IPS-NIHi7 (cell line): ENCODE measurements around the gene DNAH12.
"Not testable (repeated sequence)": the region's sequence is repeated elsewhere in the genome, so short reads cannot be mapped to it uniquely, and the experiment has no call there.

Experiments
- DNase-seq: peaks from one replicate; pipeline ENCODE4 v3.0.0; 2012; ENCODE audit warnings: mixed read lengths; ENCODE audit errors: extremely low spot score

The DNAH12 gene

GRCh38 chr3:57421336-57421735, 122.8 kb downstream of the DNAH12 start:
- DNase-seq: no peak

GRCh38 chr3:57420001-57420400, 124.1 kb downstream of the DNAH12 start:
- DNase-seq: no peak

GRCh38 chr3:57411715-57412114, 132.4 kb downstream of the DNAH12 start:
- DNase-seq: no peak

- no peak for DNase-seq
These were observed 134.7 kb downstream of the DNAH12 start for GRCh38 chr3:57409471-57409870.

- no peak for DNase-seq
These were observed 141.5 kb downstream of the DNAH12 start for GRCh38 chr3:57402675-57403074.

GRCh38 chr3:57397175-57398026, 146.7 kb downstream of the DNAH12 start:
- peak; percentile 81 for DNase-seq

GRCh38 chr3:57393977-57394376, 150.2 kb downstream of the DNAH12 start:
- DNase-seq: no peak

- DNase-seq: no peak
These were observed 152.4 kb downstream of the DNAH12 start for GRCh38 chr3:57391767-57392166.

DNA sequence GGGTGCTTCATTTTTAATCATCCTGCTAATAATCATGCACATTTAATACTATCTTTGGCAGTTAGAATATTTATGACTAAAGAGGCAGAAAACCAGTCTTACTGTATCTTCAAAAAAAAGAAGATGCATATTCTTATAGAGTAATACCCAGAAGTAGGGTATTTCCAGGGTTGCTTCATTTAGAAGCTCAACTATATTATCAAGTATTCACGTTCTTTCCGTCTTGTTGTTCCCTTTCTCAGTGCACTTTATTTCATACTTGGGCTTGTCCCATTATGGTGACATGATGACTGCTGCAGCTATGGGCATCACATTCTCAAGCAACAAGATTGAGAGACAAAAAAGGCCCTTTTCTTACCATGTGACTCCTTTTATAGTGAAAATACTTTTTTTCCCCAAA, 154.9 kb downstream of the DNAH12 start:
- DNase-seq: no peak

GRCh38 chr3:57386307-57386706, 157.8 kb downstream of the DNAH12 start:
- DNase-seq: no peak

GRCh38 chr3:57385498-57385897, 158.6 kb downstream of the DNAH12 start:
- DNase-seq: no peak

GRCh38 chr3:57383838-57384237, 160.3 kb downstream of the DNAH12 start:
- no peak for DNase-seq

DNA sequence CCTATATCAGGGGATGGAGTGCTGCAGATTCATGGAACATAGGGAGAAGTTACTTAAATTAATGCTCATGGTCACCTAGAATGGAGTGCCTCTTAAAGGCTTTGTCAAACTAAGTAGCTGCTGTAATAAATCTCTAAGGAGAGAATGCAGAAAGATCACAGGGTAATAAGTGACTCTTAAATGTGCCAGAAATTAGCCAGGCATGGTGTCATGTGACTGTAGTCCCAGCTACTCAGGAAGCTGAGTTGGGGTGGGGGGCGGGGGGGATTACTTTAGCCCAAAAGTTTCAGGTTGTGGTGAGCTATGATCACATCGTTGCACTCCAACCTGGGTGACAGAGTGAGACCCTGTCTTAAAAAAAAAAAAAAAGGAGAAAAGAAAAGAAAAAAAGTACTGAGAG, 160.7 kb downstream of the DNAH12 start:
- no peak for DNase-seq

GRCh38 chr3:57382933-57383332, 161.2 kb downstream of the DNAH12 start:
- DNase-seq: no peak

GRCh38 chr3:57370341-57370740, 173.8 kb downstream of the DNAH12 start:
- no peak for DNase-seq

- not testable (repeated sequence) for DNase-seq
These were observed 179.1 kb downstream of the DNAH12 start for GRCh38 chr3:57365089-57365488.

GRCh38 chr3:57356275-57356674, 187.9 kb downstream of the DNAH12 start:
- DNase-seq: not testable (repeated sequence)

- DNase-seq: no peak
These were observed 189.4 kb downstream of the DNAH12 start for GRCh38 chr3:57354768-57355167.

DNA sequence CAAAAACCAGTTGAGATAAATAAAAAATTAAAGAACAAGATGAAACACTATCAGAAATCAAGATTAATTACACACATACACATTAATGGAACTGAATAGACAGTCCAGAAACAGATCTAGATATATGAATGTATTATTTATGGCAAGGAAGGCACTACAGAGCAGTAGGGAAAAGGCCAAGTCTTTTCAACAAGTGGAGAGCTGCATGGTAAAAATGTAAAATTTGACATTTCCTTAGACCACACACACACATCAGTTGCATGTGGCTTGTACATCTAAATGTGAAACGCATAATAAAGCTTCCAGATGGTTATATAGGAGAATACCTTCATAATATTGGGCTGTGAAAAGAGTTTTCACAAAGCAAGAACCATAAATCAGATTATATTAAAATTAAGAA, 193.9 kb downstream of the DNAH12 start:
- DNase-seq: no peak

GRCh38 chr3:57339071-57339642, 205.0 kb downstream of the DNAH12 start:
- DNase-seq: not testable (repeated sequence)

- DNase-seq: not testable (repeated sequence)
These were observed 205.7 kb downstream of the DNAH12 start for GRCh38 chr3:57338272-57339070.

DNA sequence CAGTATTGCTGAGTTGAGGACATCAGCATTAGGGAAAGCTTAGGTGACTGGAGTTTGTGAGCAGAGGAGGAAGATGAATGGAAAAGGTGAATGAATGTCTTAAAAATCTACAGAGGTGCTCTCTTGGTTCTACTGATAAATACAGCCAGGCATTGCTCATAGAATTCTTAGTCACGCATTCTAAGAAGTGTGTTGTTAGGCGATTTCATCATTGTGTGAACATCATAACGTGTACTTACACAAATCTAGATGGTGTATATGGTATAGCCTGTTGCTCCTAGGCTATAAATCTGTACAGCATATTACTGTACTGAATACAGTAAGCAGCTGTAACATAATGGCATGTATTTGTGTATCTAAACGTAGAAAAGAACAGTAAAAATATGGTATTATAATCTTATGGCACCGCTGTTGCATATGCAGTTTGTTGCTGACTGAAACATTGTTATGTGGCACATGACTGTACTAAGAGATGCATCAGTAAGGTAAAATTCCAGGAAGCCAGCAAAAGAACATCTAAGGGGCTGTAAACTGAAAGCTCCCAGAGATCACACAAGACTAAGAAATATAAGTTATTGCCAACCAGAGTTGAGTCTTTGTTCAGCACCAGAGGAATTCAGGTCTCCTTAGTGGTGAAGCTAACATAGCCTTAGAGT, 208.7 kb downstream of the DNAH12 start:
- DNase-seq: no peak
